Vagina (tissue), 2 donors: ENCODE measurements around the gene WNT9B. TPM values are rescaled to one million over a fixed set of nuclear protein-coding genes. Genes with fewer than 3 reads are reported as not detected.

Experiments
- DNase-seq, 2 donors: peaks; one replicate each; pipeline ENCODE4 v3.0.0-alpha.2; 2017; ENCODE audit errors: extremely low spot score in 2 of 2
- H3K27ac ChIP-seq: fragments of 200-600 bp; sonication (generic); one replicate; pipeline ENCODE4 v1.5.1; 2019
- H3K27me3 ChIP-seq: fragments of 200-600 bp; sonication (generic); one replicate; pipeline ENCODE4 v1.5.1; 2019
- H3K36me3 ChIP-seq, 2 donors: fragments of 200-600 bp; sonication (generic); one replicate each; pipeline ENCODE4 v1.5.1; 2017 to 2019
- H3K4me1 ChIP-seq: fragments of 200-600 bp; sonication (generic); one replicate; pipeline ENCODE4 v1.5.1; 2019
- H3K4me3 ChIP-seq, 2 donors: fragments of 200-600 bp; sonication (generic); 1 replicate in 1 of 2; 2 replicates in 1 of 2; pipeline ENCODE4 v1.5.1; 2016 to 2019
- H3K9me3 ChIP-seq: fragments of 200-600 bp; sonication (generic); one replicate; pipeline ENCODE4 v1.5.1; 2019
- POLR2A ChIP-seq, 2 donors: fragments of 450-650 bp; IDR thresholded peaks; one replicate each; pipeline ENCODE4 v1.6.1; 2017; ENCODE audit warnings: antibody characterized with exemption in 2 of 2, mild to moderate bottlenecking in 2 of 2, moderate library complexity in 2 of 2
- POLR2AphosphoS5 ChIP-seq, 2 donors: sonication (generic); formaldehyde crosslinking; IDR thresholded peaks; one replicate each; pipeline ENCODE4 v1.9.0; 2017; ENCODE audit warnings: antibody characterized with exemption in 2 of 2, mild to moderate bottlenecking in 2 of 2, low read depth in 1 of 2; ENCODE audit not compliant: insufficient read depth in 1 of 2
- intact Hi-C: fragments of 100-400 bp; cut with DNase I; formaldehyde crosslinking; loops from one replicate; pipeline ENCODE4 v1.15.1; 2023
- total RNA-seq: library from RNA; depleted of rRNA; stranded (reverse); fragments of >200 nt; gene quantifications from one replicate; pipeline ENCODE4 v1.2.3, GENCODE V29; 2016
- TF ChIP-seq, protein P1 (sequence below), 3 experiments: fragments of 450-650 bp in 2 of 3; fragments of 200-600 bp in 1 of 3; sonication (generic) in 1 of 3; IDR thresholded peaks; one replicate each; pipeline ENCODE4 v1.5.1; 2017 to 2019; ENCODE audit warnings: antibody characterized with exemption in 3 of 3, mild to moderate bottlenecking in 2 of 3, moderate library complexity in 2 of 3

The WNT9B gene
- total RNA-seq, 1 donor from 2014 or later = not detected

DNA sequence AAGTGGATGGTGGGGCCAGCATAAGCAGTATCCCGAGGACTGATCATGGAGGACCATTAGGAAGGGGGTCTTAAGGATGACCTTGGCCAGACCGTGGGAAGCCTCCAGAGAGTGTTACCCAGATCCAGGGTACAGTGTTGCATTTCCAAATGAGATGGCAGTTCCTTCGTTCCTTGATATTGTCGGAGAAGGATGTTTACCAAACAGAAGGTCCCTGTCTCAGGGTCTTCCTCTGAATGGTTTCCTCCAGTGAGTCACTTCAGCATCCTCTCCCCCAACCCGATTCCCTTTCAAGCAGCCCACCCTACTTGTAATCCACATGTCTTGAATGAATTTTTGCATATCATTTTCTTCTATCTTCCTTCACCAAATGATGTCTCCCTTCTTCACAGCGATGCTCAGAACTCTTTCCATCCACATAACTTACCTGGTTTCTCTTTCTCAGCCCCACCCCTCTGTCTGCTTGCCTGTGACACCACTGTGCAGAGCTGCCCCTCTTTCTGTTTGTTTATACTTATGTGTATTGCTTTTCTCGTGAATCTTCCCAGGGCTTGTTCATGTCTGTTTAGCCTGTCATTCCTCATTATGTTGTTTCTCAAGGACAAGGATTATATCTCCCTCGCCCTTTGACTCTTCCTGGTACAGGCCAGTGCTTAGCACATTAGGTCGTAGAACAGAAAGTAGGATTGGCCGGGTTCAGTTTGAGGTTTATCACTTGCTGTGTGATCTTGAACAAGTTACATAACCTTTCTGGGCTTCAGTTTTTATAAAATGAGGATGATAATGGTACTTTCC is 77.3 kb downstream of the WNT9B start:
- Histone ChIP-seq H3K36me3 (peaks cover 3 to 42% of the 10 kb centered on the region in 2 donors), H3K4me3 (no peak overlapping the region), H3K27ac (no peak overlapping the region), H3K9me3 (no peaks in the 10 kb centered on the region), H3K4me1 (peaks cover 56% of the 10 kb centered on the region), H3K27me3 (no peaks in the 10 kb centered on the region)
- no peak for TF ChIP-seq POLR2A (IDR thresholded peaks at IDR 0.05)
- TF ChIP-seq POLR2AphosphoS5 (IDR thresholded peaks at IDR 0.05; ENCODE audit: insufficient read depth in 1 of 2, low read depth in 1 of 2) = no peak
- TF ChIP-seq, protein P1, sequence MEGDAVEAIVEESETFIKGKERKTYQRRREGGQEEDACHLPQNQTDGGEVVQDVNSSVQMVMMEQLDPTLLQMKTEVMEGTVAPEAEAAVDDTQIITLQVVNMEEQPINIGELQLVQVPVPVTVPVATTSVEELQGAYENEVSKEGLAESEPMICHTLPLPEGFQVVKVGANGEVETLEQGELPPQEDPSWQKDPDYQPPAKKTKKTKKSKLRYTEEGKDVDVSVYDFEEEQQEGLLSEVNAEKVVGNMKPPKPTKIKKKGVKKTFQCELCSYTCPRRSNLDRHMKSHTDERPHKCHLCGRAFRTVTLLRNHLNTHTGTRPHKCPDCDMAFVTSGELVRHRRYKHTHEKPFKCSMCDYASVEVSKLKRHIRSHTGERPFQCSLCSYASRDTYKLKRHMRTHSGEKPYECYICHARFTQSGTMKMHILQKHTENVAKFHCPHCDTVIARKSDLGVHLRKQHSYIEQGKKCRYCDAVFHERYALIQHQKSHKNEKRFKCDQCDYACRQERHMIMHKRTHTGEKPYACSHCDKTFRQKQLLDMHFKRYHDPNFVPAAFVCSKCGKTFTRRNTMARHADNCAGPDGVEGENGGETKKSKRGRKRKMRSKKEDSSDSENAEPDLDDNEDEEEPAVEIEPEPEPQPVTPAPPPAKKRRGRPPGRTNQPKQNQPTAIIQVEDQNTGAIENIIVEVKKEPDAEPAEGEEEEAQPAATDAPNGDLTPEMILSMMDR (IDR thresholded peaks at IDR 0.05) = no peak
- DNase-seq = no peak
- intact Hi-C loops = no loop called here

DNA sequence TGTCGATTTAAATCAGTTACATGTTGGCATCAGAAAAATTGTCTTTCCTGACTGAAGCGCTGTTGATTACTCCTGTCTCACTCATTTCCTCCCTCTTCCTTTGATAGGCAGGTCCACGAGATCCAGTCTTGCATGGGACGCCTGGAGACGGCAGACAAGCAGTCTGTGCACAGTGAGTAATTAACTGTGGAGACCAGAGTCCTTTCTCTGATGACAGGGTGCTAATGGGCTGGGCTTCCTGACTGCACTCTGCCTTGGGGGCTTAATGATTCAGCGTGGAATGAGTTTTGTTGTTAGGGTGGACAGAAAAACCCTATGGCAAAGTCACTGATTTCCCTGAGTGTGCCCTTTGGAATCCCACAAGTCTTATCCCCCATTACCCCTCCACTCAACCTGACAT is 78.0 kb downstream of the WNT9B start:
- H3K4me1 ChIP-seq = peaks cover 48% of the 10 kb centered on the region
- H3K27me3 ChIP-seq = no peaks in the 10 kb centered on the region
- H3K4me3 ChIP-seq = no peak overlapping the region
- TF ChIP-seq POLR2AphosphoS5 (IDR thresholded peaks at IDR 0.05; ENCODE audit: insufficient read depth in 1 of 2, low read depth in 1 of 2) (no peak), POLR2A (IDR thresholded peaks at IDR 0.05) (no peak)
- TF ChIP-seq, protein P1 (IDR thresholded peaks at IDR 0.05) = no peak
- intact Hi-C loops = no loop called here
- H3K36me3 ChIP-seq = peaks cover 3 to 49% of the 10 kb centered on the region in 2 donors
- no peaks in the 10 kb centered on the region for H3K9me3 ChIP-seq
- no peak overlapping the region for H3K27ac ChIP-seq
- no peak for DNase-seq

DNA sequence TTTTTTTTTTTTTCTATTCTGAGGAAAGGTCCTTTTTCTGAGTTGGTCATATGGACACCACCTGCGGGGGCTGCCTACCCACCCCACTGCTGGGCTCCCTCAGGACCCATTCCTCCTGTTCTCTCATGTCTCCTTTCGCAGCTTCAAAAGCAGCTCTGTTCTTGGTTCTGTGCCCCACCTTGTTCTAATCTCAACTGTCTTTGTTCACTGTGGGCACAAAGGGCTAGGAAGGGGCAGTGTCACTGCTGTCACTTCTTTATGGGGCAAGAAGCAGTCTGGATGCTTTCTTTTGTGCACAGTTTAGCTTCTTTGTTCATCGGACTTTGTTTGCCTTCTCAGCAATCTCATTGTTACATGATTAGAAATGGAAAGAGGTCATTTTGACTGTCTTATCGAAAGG is 78.7 kb downstream of the WNT9B start:
- Histone ChIP-seq H3K27ac (no peak overlapping the region), H3K36me3 (peaks cover 3 to 56% of the 10 kb centered on the region in 2 donors)
- DNase-seq = no peak

DNA sequence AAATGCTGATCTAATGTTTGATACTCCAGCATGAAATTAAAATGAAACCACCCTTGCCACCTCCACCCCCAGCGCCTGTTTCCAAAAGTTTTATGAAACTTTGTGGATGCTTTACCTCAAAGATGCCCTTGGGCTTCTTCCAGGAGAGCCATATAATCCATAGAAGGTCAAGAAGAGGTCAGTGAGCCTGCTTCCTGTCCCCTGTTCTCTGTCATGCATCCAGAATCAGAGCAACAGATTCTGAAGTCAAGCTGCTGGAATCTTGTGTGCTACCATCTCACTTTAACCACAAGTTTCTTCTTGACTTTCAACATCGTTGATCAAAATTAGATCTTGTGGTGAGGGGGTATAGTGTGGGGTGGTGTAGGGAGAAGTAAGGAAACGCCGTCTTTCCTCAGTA is 80.2 kb downstream of the WNT9B start:
- peaks cover 26% of the 10 kb centered on the region for H3K4me1 ChIP-seq
- DNase-seq = no peak
- intact Hi-C loops = no loop called here
- no peaks in the 10 kb centered on the region for H3K27me3 ChIP-seq
- TF ChIP-seq POLR2A (IDR thresholded peaks at IDR 0.05) (no peak), POLR2AphosphoS5 (IDR thresholded peaks at IDR 0.05; ENCODE audit: insufficient read depth in 1 of 2, low read depth in 1 of 2) (no peak)
- TF ChIP-seq, protein P1 (IDR thresholded peaks at IDR 0.05) = no peak
- H3K4me3 ChIP-seq = no peak overlapping the region
- peaks cover 3 to 71% of the 10 kb centered on the region in 2 donors for H3K36me3 ChIP-seq
- H3K9me3 ChIP-seq = no peaks in the 10 kb centered on the region
- H3K27ac ChIP-seq = no peak overlapping the region

More for the DNA sequence above, 78.7 kb downstream of the WNT9B start:
- TF ChIP-seq POLR2A (IDR thresholded peaks at IDR 0.05) (no peak), POLR2AphosphoS5 (IDR thresholded peaks at IDR 0.05; ENCODE audit: insufficient read depth in 1 of 2, low read depth in 1 of 2) (no peak)
- TF ChIP-seq, protein P1 (IDR thresholded peaks at IDR 0.05) = no peak
- Histone ChIP-seq H3K4me1 (peaks cover 42% of the 10 kb centered on the region), H3K9me3 (no peaks in the 10 kb centered on the region), H3K27me3 (no peaks in the 10 kb centered on the region), H3K4me3 (no peak overlapping the region)
- intact Hi-C loops = no loop called here

DNA sequence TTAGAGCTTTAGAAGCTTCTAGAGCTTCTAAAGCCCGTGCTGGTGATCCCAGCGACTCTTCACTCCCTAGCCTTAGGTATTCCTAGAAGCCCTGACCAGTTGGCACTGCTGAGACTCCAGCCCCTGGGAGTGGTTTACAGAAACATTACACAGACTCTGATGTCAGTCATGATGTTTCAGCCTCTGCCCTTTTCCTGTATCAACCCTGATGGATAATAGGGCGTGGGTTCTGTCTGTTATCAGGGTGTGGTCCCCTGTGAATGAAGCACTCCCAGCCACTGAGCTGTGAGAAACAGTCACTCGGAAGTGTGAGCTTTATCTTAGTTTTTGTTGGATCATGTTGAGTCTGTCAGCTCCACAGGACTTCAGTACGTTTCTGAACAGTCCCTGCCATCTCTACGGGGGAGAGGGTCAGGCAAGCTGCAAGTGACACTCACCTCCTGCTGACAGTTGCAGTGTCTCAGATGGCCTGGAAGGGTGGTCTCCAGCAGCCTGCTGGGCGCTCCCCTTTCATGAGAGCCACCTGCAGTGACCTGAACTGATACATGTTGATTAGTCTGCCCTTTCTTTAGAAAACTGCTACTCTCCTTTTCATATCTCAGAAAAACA is 84.4 kb downstream of the WNT9B start:
- intact Hi-C loops = no loop called here
- no peak overlapping the region for H3K27ac ChIP-seq

More for the DNA sequence above, 84.4 kb downstream of the WNT9B start:
- H3K27me3 ChIP-seq = no peaks in the 10 kb centered on the region
- H3K4me1 ChIP-seq = no peaks in the 10 kb centered on the region
- H3K36me3 ChIP-seq = peaks cover 3 to 93% of the 10 kb centered on the region in 2 donors
- DNase-seq = no peak
- H3K4me3 ChIP-seq = no peak overlapping the region
- no peaks in the 10 kb centered on the region for H3K9me3 ChIP-seq
- no peak for TF ChIP-seq POLR2A (IDR thresholded peaks at IDR 0.05)
- TF ChIP-seq, protein P1 (IDR thresholded peaks at IDR 0.05) = no peak
- TF ChIP-seq POLR2AphosphoS5 (IDR thresholded peaks at IDR 0.05; ENCODE audit: insufficient read depth in 1 of 2, low read depth in 1 of 2) = no peak
